ENCODE measurements around the gene NTHL1. TPM values are rescaled to one million over a fixed set of nuclear protein-coding genes. Genes with fewer than 3 reads are reported as not detected.
A peak's percentile ranks its signal among the peaks of the same experiment; 100 is the strongest.
"Not testable (repeated sequence)": the region's sequence is repeated elsewhere in the genome, so short reads cannot be mapped to it uniquely, and the experiment has no call there.

NTHL1 gene
- total and polyA plus RNA-seq, 10 donors, result 9.6 to 52.1 (median 27.0) TPM

- no peak for DNase-seq
- Histone ChIP-seq H3K27ac (peak overlapping the region; percentile 53 to 85 (median 78)), H3K36me3 (peaks cover 0 to 34% (median 4%) of the 10 kb centered on the region in 6 donors), H3K27me3 (replicated peaks in 1 of 7) (peaks cover 0 to 13% (median 0%) of the 10 kb centered on the region in 7 donors), H3K4me3 (peak overlapping the region in 4 of 8 donors; percentile 12 to 49 (median 31)), H3K9me3 (no peaks in the 10 kb centered on the region), H3K4me1 (peaks cover 21 to 97% (median 81%) of the 10 kb centered on the region in 6 donors)
- no peak for TF ChIP-seq POLR2A (IDR thresholded peaks at IDR 0.05)
- TF ChIP-seq POLR2AphosphoS5 (IDR thresholded peaks at IDR 0.05), result peak in 2 of 3 donors; percentile 26 to 28
- intact Hi-C loops (cut with DNase I; ENCODE audit: low total_unique reads), result no loop called here
- 73 to 83% (median 77%) methylated on average over 14 to 17 of the region's 17 CpGs for WGBS, 5 donors
Observed at GRCh38 chr16:2034696-2035430, 12.8 kb downstream of the NTHL1 start.

GRCh38 chr16:2033909-2034695 is 13.5 kb downstream of the NTHL1 start:
- Histone ChIP-seq H3K27me3 (replicated peaks in 1 of 7) (peaks cover 0 to 15% (median 0%) of the 10 kb centered on the region in 7 donors), H3K36me3 (peaks cover 0 to 39% (median 4%) of the 10 kb centered on the region in 6 donors), H3K4me3 (peak overlapping the region in 7 of 8 donors; percentile 16 to 63 (median 36)), H3K27ac (peak overlapping the region; percentile 60 to 90 (median 84)), H3K4me1 (peaks cover 18 to 97% (median 81%) of the 10 kb centered on the region in 6 donors)
- intact Hi-C loops (cut with DNase I; ENCODE audit: low total_unique reads); DNase-seq; H3K9me3 ChIP-seq: not testable (repeated sequence)
- 24 to 66% (median 54%) methylated on average over 6 to 16 of the region's 32 CpGs for WGBS, 5 donors

- Histone ChIP-seq H3K27me3 (replicated peaks in 1 of 7) (peaks cover 0 to 20% (median 0%) of the 10 kb centered on the region in 7 donors), H3K4me3 (peak overlapping the region; percentile 16 to 63 (median 34)), H3K36me3 (peaks cover 0 to 39% (median 4%) of the 10 kb centered on the region in 6 donors), H3K4me1 (peaks cover 18 to 97% (median 79%) of the 10 kb centered on the region in 6 donors), H3K27ac (peak overlapping the region; percentile 60 to 90 (median 84)), H3K9me3 (no peaks in the 10 kb centered on the region)
- no peak for DNase-seq
- WGBS, 5 donors, result 5 to 22% (median 19%) methylated on average over 16 to 37 of the region's 37 CpGs
- intact Hi-C loops (cut with DNase I; ENCODE audit: low total_unique reads), result no loop called here
- TF ChIP-seq POLR2AphosphoS5 (IDR thresholded peaks at IDR 0.05), result peak; percentile 17 to 75 (median 64)
- TF ChIP-seq CTCF (IDR thresholded peaks at IDR 0.05 in 8 of 11, conservative IDR thresholded peaks at IDR 0.05 in 3 of 11), result no peak
Observed at GRCh38 chr16:2033057-2033908, 14.4 kb downstream of the NTHL1 start.

- no peaks in the 10 kb centered on the region for H3K9me3 ChIP-seq
- WGBS, 5 donors, result 48 to 59% (median 49%) methylated on average over 5 to 15 of the region's 15 CpGs
- peaks cover 0 to 25% (median 2%) of the 10 kb centered on the region in 7 donors for H3K27me3 ChIP-seq (replicated peaks in 1 of 7)
- peaks cover 18 to 97% (median 79%) of the 10 kb centered on the region in 6 donors for H3K4me1 ChIP-seq
- peak overlapping the region; percentile 60 to 90 (median 84) for H3K27ac ChIP-seq
- peaks cover 0 to 32% (median 4%) of the 10 kb centered on the region in 6 donors for H3K36me3 ChIP-seq
- intact Hi-C loops (cut with DNase I; ENCODE audit: low total_unique reads), result no loop called here
- peak in 1 of 3 donors; percentile 26 for TF ChIP-seq POLR2AphosphoS5 (IDR thresholded peaks at IDR 0.05)
- TF ChIP-seq POLR2A (IDR thresholded peaks at IDR 0.05), result no peak
- no peak for TF ChIP-seq CTCF (IDR thresholded peaks at IDR 0.05 in 8 of 11, conservative IDR thresholded peaks at IDR 0.05 in 3 of 11)
- no peak for DNase-seq
- peak overlapping the region in 6 of 8 donors; percentile 29 to 63 (median 39) for H3K4me3 ChIP-seq
Observed at GRCh38 chr16:2032285-2033056, 15.2 kb downstream of the NTHL1 start.

All from spleen (tissue), 11 donors.